Osteocyte (in vitro differentiated cells): ENCODE measurements around the gene OXSM. TPM values are rescaled to one million over a fixed set of nuclear protein-coding genes. Genes with fewer than 3 reads are reported as not detected.

Experiments
- DNase-seq: peaks from one replicate; pipeline ENCODE4 v3.0.0; 2021; ENCODE audit warnings: mixed read lengths; ENCODE audit not compliant: unreplicated experiment; ENCODE audit errors: extremely low spot score
- H3K27ac Mint-ChIP-seq: one replicate; pipeline ENCODE4 v1.8.0; 2021; ENCODE audit warnings: mild to moderate bottlenecking, mixed read lengths; ENCODE audit not compliant: unreplicated experiment
- H3K27me3 Mint-ChIP-seq: one replicate; pipeline ENCODE4 v1.8.0; 2021; ENCODE audit warnings: mixed read lengths; ENCODE audit not compliant: unreplicated experiment
- H3K36me3 Mint-ChIP-seq: one replicate; pipeline ENCODE4 v1.8.0; 2021; ENCODE audit warnings: mixed read lengths; ENCODE audit not compliant: unreplicated experiment
- H3K4me1 Mint-ChIP-seq: one replicate; pipeline ENCODE4 v1.8.0; 2021; ENCODE audit warnings: mixed read lengths; ENCODE audit not compliant: unreplicated experiment
- H3K4me3 Mint-ChIP-seq: one replicate; pipeline ENCODE4 v1.8.0; 2021; ENCODE audit warnings: mild to moderate bottlenecking, moderate library complexity, mixed read lengths; ENCODE audit not compliant: unreplicated experiment
- H3K9me3 Mint-ChIP-seq: one replicate; pipeline ENCODE4 v1.8.0; 2021; ENCODE audit warnings: mixed read lengths; ENCODE audit not compliant: unreplicated experiment
- CTCF ChIP-seq: fragments of 200-600 bp; sonication (generic); IDR thresholded peaks from 2 replicates; pipeline ENCODE4 v1.5.0; 2021; ENCODE audit warnings: antibody characterized with exemption, mild to moderate bottlenecking, moderate library complexity
- total RNA-seq: library from RNA; stranded (reverse); gene quantifications from 2 replicates; pipeline ENCODE4 v1.2.1, GENCODE V29; 2021

OXSM gene
- total RNA-seq, 1 donor from 2014 or later, result 7.7 TPM

- no peaks in the 10 kb centered on the region for H3K36me3 Mint-ChIP-seq
- DNase-seq, result no peak
- no peaks in the 10 kb centered on the region for H3K9me3 Mint-ChIP-seq
- H3K4me1 Mint-ChIP-seq, result peaks cover 3% of the 10 kb centered on the region
- no peak overlapping the region for H3K4me3 Mint-ChIP-seq
- H3K27ac Mint-ChIP-seq, result no peak overlapping the region
- no peak for TF ChIP-seq CTCF
- H3K27me3 Mint-ChIP-seq, result peaks cover 9% of the 10 kb centered on the region
Observed at GRCh38 chr3:25817638-25818037, 27.7 kb downstream of the OXSM start.

GRCh38 chr3:25818335-25818734, 28.4 kb downstream of the OXSM start:
- H3K4me3 Mint-ChIP-seq, result no peak overlapping the region
- H3K4me1 Mint-ChIP-seq, result peaks cover 3% of the 10 kb centered on the region
- H3K27me3 Mint-ChIP-seq, result peaks cover 12% of the 10 kb centered on the region
- H3K9me3 Mint-ChIP-seq, result no peaks in the 10 kb centered on the region
- DNase-seq, result no peak
- no peak overlapping the region for H3K27ac Mint-ChIP-seq
- H3K36me3 Mint-ChIP-seq, result no peaks in the 10 kb centered on the region
- no peak for TF ChIP-seq CTCF

- peaks cover 3% of the 10 kb centered on the region for H3K4me1 Mint-ChIP-seq
- no peak overlapping the region for H3K4me3 Mint-ChIP-seq
- peaks cover 16% of the 10 kb centered on the region for H3K27me3 Mint-ChIP-seq
- no peaks in the 10 kb centered on the region for H3K36me3 Mint-ChIP-seq
- no peak overlapping the region for H3K27ac Mint-ChIP-seq
- no peak for DNase-seq
- no peak for TF ChIP-seq CTCF
- no peaks in the 10 kb centered on the region for H3K9me3 Mint-ChIP-seq
Observed at GRCh38 chr3:25820366-25820765, 30.5 kb downstream of the OXSM start.

DNA sequence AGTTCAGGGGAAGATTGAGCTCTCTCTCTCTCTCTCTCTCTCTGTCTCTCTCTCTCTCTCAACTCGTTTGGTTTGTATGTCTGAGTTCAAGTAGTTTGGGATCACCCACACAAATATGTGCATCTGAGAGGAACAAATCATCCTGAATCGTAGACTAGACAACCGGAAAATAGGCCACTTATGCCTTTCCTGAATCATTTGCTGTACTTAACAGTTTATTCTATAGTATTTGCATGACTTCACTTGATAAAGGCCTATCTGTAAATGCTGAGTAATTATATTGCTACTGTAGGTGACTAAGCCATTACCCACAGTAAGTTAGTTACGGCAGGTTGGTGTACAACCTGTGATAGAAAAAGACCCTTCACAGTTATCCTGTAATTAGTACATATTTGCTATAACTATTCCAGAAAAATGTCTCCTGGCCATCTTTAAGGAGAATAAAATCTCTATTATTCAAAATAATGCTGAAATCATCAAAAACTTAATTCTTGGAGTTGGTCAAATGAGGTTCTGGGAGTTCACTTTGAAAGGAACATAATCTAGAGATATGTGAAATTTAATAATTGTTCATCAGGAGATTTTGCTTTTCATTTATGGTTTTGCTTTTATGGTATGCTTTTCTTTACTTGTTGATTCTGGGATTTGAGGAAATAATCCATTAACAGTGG, 31.1 kb downstream of the OXSM start:
- Mint-ChIP-seq H3K4me3 (no peak overlapping the region), H3K36me3 (no peaks in the 10 kb centered on the region), H3K27me3 (peaks cover 18% of the 10 kb centered on the region), H3K9me3 (no peaks in the 10 kb centered on the region), H3K27ac (no peak overlapping the region), H3K4me1 (peaks cover 3% of the 10 kb centered on the region)
- no peak for DNase-seq
- no peak for TF ChIP-seq CTCF

DNA sequence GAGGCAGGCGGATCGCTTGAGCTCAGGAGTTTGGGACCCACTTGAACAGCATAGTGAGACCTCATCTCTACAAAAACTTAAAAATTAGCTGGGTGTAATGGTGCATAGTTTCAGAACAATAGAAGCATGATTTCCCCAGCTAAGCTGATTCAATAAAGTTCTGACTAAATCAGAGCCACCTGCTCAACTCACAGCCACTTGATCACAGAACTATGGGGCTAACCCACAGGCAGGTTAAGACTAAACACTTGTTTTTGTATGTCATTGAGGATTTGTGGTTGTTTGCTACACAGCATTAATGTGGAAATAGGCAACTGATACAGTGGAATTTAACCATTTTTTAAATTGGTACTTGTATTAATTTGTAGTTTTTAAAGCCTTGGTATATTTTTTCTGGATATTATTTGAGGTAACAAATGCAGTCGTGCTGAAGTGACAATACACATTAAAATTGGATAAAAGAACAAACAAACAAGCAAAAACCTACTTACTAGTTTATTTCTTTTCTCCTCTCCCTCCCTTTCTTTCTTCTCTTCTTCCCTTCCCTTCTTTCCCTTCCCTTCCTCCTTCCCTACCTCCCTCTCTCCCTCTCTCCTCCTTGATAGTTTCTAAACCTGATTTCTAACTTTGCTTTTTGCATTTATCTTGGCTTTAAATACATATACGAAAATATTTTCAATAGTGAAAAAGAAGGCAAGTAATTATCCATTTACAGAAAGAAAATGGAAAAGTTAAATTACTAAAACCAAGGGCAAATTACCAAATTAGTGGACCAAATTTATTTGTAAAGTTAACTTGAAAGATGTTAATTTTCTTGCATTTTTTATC, 32.1 kb downstream of the OXSM start:
- Mint-ChIP-seq H3K9me3 (no peaks in the 10 kb centered on the region), H3K27me3 (peaks cover 16% of the 10 kb centered on the region), H3K27ac (no peak overlapping the region), H3K4me3 (no peak overlapping the region), H3K36me3 (no peaks in the 10 kb centered on the region), H3K4me1 (peaks cover 3% of the 10 kb centered on the region)
- TF ChIP-seq CTCF, result no peak
- no peak for DNase-seq
